HG03432 (cell line): ENCODE data around the gene ABCC9.
"Not testable (repeated sequence)": the region's sequence is repeated elsewhere in the genome, so short reads cannot be mapped to it uniquely, and the experiment has no call there.

ENCODE experiments used
- ATAC-seq: cut with Tn5 transposase; IDR thresholded peaks from one replicate; pipeline ENCODE4 v1.9.1; 2021; ENCODE audit warnings: mild to moderate bottlenecking, moderate library complexity; ENCODE audit not compliant: unreplicated experiment

Gene ABCC9

GRCh38 chr12:21819236-21819635 is 122.0 kb downstream of the ABCC9 start:
- ATAC-seq = no peak

- ATAC-seq = no peak
Observed at GRCh38 chr12:21818627-21819026, 122.6 kb downstream of the ABCC9 start.

- no peak for ATAC-seq
Observed at GRCh38 chr12:21815306-21816062, 125.7 kb downstream of the ABCC9 start.

GRCh38 chr12:21814814-21815213 is 126.4 kb downstream of the ABCC9 start:
- ATAC-seq = no peak

- ATAC-seq = no peak
Observed at GRCh38 chr12:21814327-21814726, 126.9 kb downstream of the ABCC9 start.

- no peak for ATAC-seq
Observed at GRCh38 chr12:21813751-21814150, 127.5 kb downstream of the ABCC9 start.

- no peak for ATAC-seq
Observed at GRCh38 chr12:21813125-21813524, 128.1 kb downstream of the ABCC9 start.

GRCh38 chr12:21812340-21812739 is 128.9 kb downstream of the ABCC9 start:
- ATAC-seq = not testable (repeated sequence)

GRCh38 chr12:21809100-21809499 is 132.1 kb downstream of the ABCC9 start:
- no peak for ATAC-seq

GRCh38 chr12:21806255-21806654 is 135.0 kb downstream of the ABCC9 start:
- ATAC-seq = no peak

GRCh38 chr12:21801522-21802288 is 139.5 kb downstream of the ABCC9 start:
- no peak for ATAC-seq

GRCh38 chr12:21800011-21800410 is 141.2 kb downstream of the ABCC9 start:
- ATAC-seq = no peak

- no peak for ATAC-seq
Observed at GRCh38 chr12:21797539-21797938, 143.7 kb downstream of the ABCC9 start.

GRCh38 chr12:21795648-21796328 is 145.4 kb downstream of the ABCC9 start:
- no peak for ATAC-seq

GRCh38 chr12:21794807-21795595 is 146.2 kb downstream of the ABCC9 start:
- ATAC-seq = not testable (repeated sequence)

GRCh38 chr12:21789687-21790086 is 151.5 kb downstream of the ABCC9 start:
- ATAC-seq = not testable (repeated sequence)

GRCh38 chr12:21788089-21788983 is 152.9 kb downstream of the ABCC9 start:
- ATAC-seq = no peak

- no peak for ATAC-seq
Observed at GRCh38 chr12:21786041-21786531, 155.1 kb downstream of the ABCC9 start.

- not testable (repeated sequence) for ATAC-seq
Observed at GRCh38 chr12:21782723-21783122, 158.5 kb downstream of the ABCC9 start.

- ATAC-seq = no peak
Observed at GRCh38 chr12:21780786-21781185, 160.4 kb downstream of the ABCC9 start.
